ENCODE results near the gene THSD4.

THSD4 gene

DNA sequence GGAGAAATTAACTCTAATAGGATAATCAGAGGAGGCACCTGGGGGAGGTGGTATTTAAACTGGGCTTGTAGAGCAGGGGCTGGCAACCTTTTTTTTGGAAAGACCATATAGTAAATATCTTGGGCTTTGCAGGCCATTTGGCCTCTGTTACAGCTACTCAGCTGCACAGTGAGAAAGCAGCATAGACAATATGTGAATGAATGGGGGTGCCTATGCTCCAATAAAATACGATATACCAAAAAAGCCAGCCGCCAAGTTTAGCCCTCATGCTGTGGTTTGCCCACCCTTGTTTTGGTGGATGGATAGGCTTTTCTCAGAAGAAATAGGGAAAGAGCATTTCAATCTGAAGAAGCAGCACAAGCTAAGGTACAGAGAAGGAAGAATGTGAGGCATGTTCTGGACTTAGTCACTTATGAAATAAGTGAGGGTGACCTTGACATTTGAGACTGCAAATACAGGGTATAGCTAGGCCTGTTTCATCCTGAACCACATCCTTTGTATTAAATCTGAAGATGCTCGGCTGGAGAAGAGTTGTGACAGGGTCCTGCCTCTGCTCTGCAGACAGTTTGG, 564.0 kb downstream of the THSD4 start:
- peaks cover 51% of the 10 kb centered on the region for H3K4me1 ChIP-seq (ENCODE audit: low read depth, poor library complexity, severe bottlenecking)
- no peaks in the 10 kb centered on the region for H3K79me2 ChIP-seq (ENCODE audit: insufficient read depth, low read depth)
- no peaks in the 10 kb centered on the region for H3K27me3 ChIP-seq (ENCODE audit: insufficient read depth, low read depth)
- no peak overlapping the region for H3K4me3 ChIP-seq (IDR thresholded peaks at IDR 0.05; ENCODE audit: insufficient read depth, low read depth, low read length)
- no peak overlapping the region for H3K27ac ChIP-seq
- no peak for TF ChIP-seq CTCF (conservative IDR thresholded peaks at IDR 0.05; ENCODE audit: low read depth, low read length)
- no peak overlapping the region for H2AFZ ChIP-seq (ENCODE audit: low read depth)
- H4K20me1 ChIP-seq (ENCODE audit: insufficient read depth): no peaks in the 10 kb centered on the region
- H3K36me3 ChIP-seq (ENCODE audit: insufficient read depth): no peaks in the 10 kb centered on the region
- no peak overlapping the region for H3K9ac ChIP-seq
- H3K4me2 ChIP-seq: peak overlapping the region; percentile 83; the same call in 1 of the 2 replicates

GRCh38 chr15:71679793-71680353, 564.6 kb downstream of the THSD4 start:
- Histone ChIP-seq H2AFZ (ENCODE audit: low read depth) (no peak overlapping the region), H3K4me1 (ENCODE audit: low read depth, poor library complexity, severe bottlenecking) (peaks cover 50% of the 10 kb centered on the region)

DNA sequence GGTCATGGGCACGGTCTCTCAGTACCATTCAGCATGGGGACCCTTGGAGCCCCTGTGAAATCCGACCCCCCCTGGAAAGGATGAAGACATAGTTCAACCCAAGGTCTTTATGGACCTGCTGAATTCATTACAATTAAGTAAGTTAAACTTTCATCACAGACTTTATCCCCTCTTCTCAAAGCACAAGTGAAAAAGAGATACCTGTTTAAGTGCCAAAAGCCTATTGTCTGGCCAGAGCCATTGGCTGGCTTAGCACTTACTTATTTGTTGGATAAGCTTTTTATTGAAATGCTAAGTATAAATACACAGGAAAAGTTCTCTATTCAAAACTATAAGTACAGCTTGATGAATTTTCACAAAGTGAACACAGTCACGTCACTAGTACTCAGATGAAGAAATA, 566.7 kb downstream of the THSD4 start:
- Histone ChIP-seq H2AFZ (ENCODE audit: low read depth) (no peak overlapping the region), H3K4me3 (IDR thresholded peaks at IDR 0.05; ENCODE audit: insufficient read depth, low read depth, low read length) (no peak overlapping the region), H3K27ac (no peak overlapping the region), H3K4me2 (no peak overlapping the region), H3K4me1 (ENCODE audit: low read depth, poor library complexity, severe bottlenecking) (peaks cover 29% of the 10 kb centered on the region), H3K9ac (no peak overlapping the region), H4K20me1 (ENCODE audit: insufficient read depth) (no peaks in the 10 kb centered on the region), H3K27me3 (ENCODE audit: insufficient read depth, low read depth) (no peaks in the 10 kb centered on the region), H3K36me3 (ENCODE audit: insufficient read depth) (no peaks in the 10 kb centered on the region), H3K79me2 (ENCODE audit: insufficient read depth, low read depth) (no peaks in the 10 kb centered on the region)
- TF ChIP-seq CTCF (conservative IDR thresholded peaks at IDR 0.05; ENCODE audit: low read depth, low read length): no peak

More at GRCh38 chr15:71679793-71680353, 564.6 kb downstream of the THSD4 start:
- no peaks in the 10 kb centered on the region for H4K20me1 ChIP-seq (ENCODE audit: insufficient read depth)
- no peak overlapping the region for H3K9ac ChIP-seq
- H3K27ac ChIP-seq: no peak overlapping the region
- no peaks in the 10 kb centered on the region for H3K79me2 ChIP-seq (ENCODE audit: insufficient read depth, low read depth)
- H3K4me2 ChIP-seq: no peak overlapping the region
- no peaks in the 10 kb centered on the region for H3K36me3 ChIP-seq (ENCODE audit: insufficient read depth)
- TF ChIP-seq CTCF (conservative IDR thresholded peaks at IDR 0.05; ENCODE audit: low read depth, low read length): no peak
- H3K27me3 ChIP-seq (ENCODE audit: insufficient read depth, low read depth): no peaks in the 10 kb centered on the region
- no peak overlapping the region for H3K4me3 ChIP-seq (IDR thresholded peaks at IDR 0.05; ENCODE audit: insufficient read depth, low read depth, low read length)

- H3K79me2 ChIP-seq (ENCODE audit: insufficient read depth, low read depth): no peaks in the 10 kb centered on the region
- H3K9ac ChIP-seq: no peak overlapping the region
- no peaks in the 10 kb centered on the region for H3K36me3 ChIP-seq (ENCODE audit: insufficient read depth)
- no peak overlapping the region for H3K4me2 ChIP-seq
- H3K4me1 ChIP-seq (ENCODE audit: low read depth, poor library complexity, severe bottlenecking): peaks cover 13% of the 10 kb centered on the region
- no peaks in the 10 kb centered on the region for H3K27me3 ChIP-seq (ENCODE audit: insufficient read depth, low read depth)
- no peak overlapping the region for H3K4me3 ChIP-seq (IDR thresholded peaks at IDR 0.05; ENCODE audit: insufficient read depth, low read depth, low read length)
- H2AFZ ChIP-seq (ENCODE audit: low read depth): no peak overlapping the region
- TF ChIP-seq CTCF (conservative IDR thresholded peaks at IDR 0.05; ENCODE audit: low read depth, low read length): no peak
- no peaks in the 10 kb centered on the region for H4K20me1 ChIP-seq (ENCODE audit: insufficient read depth)
- no peak overlapping the region for H3K27ac ChIP-seq
These were observed 568.4 kb downstream of the THSD4 start for GRCh38 chr15:71683411-71684274.
